Putamen (tissue), 1 donor: Measurements from ENCODE around the gene COL5A1.

Experiments used
- DNase-seq: peaks from one replicate; pipeline ENCODE4 v3.0.0-alpha.2; 2016; ENCODE audit warnings: low spot score

The COL5A1 gene

DNA sequence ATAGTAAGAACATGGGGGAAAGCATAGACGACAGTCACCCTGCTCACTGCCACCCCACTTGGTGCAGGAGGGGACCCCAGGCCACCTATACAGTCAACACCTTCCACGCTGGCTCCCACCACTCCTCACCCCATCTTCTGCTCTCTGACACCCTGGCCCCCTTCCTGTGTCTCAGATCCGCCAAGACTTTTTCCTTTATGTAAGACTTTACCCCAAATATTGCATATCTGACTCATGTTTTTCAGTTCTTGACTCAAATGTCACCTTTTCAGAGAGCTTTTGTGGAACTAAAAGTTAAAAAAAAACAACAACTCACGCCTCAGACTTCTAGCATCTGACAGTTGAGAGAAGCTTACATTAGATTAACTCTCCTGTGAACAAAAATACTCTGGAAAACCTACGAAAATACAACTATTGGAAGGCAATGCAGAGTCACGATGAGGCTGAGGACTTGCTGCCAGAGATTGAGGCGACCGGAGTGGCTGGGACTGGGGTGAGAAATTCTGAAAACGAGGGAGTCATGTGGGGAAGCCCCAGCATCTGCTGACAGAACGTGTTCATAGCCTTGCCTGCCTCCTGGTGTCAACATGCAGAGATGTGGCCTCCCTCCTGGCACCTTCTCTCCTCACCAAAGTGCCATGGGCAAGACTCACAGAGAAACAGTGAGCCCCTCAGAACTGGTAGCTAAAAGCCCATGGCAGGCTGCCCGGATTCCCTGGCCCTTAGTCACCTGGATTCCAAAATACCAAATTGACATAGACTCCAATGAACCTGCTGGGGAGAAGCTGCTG, 216.6 kb downstream of the COL5A1 start:
- DNase-seq: no peak

DNA sequence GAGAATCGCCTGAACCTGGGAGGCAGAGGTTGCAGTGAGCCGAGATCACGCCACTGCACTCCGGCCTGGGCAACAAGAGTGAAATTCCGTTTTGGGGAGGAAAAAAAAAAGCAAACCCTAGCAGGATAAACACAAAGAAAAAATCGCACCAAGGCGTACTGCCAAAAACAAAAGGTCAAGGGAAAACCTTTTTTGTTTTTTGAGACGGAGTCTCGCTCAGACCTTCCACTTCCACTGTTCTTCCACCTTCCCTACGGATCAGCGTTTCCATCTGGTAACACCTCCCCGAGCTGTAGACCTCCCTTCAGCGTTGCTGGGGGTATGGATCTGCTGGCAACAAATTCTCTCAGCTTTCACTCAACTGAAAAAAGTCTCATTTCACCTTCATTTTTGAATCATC, 218.9 kb downstream of the COL5A1 start:
- no peak for DNase-seq

DNA sequence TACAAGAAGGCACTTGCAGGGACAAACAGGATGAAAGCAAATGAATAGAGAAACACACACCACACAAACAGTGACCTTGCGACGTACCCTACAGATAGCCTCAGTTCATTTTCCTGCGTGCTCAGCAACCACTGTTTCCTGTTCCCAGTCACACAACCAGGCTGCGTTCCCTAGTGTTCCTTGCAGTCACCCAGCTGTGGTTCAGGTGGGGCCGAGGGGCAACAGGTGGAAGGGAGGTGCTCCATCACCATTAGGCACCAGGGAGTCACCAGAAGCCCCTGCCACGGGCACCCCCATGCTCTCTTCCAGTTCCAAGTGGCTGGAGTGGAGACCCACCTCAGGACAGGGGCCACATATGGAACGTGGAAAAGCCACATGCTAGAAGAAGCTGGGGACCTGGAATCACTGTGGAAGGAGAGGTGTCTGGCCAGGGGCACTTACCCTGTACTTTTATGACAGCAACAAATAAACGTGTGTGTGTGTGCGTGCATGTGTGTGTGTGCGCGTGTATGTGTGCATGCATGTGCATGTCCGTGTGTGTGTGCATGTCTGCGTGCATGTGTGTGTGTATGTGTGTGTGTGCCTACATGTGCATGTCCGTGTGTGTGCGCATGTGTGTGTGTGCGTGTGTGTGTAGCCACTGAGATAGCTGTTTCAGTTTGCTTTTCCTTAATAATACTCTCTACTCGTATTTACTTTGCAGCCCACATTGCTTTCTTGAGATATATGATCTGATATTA, 220.2 kb downstream of the COL5A1 start:
- no peak for DNase-seq

DNA sequence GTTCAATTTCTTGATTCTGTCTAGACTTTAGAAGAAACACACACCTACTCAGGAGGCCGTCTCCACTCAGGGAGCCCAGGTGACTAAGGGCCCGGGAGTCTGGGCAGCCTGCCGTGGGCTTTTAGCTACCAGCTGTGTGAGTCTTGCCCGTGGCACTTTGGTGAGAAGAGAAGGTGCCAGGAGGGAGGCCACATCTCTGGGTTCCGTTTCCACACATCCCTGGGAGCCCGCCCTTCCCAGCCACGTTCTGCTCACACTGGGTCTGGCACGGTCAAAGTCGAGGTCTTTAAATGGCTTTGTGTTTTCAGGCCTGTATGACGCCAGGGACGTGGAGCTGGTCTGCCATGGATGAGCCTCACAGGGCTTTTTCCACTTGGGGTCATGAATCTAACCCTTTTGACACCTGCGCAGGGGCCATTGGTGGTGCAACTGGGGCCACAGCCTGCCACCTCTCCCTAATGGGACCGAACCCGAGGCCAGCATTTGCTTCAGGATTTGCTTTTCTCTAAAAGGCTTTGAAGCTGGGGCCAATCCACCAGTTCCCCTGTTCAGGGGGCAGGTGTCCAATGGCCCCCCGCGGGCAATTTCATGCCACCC, 221.8 kb downstream of the COL5A1 start:
- no peak for DNase-seq

DNA sequence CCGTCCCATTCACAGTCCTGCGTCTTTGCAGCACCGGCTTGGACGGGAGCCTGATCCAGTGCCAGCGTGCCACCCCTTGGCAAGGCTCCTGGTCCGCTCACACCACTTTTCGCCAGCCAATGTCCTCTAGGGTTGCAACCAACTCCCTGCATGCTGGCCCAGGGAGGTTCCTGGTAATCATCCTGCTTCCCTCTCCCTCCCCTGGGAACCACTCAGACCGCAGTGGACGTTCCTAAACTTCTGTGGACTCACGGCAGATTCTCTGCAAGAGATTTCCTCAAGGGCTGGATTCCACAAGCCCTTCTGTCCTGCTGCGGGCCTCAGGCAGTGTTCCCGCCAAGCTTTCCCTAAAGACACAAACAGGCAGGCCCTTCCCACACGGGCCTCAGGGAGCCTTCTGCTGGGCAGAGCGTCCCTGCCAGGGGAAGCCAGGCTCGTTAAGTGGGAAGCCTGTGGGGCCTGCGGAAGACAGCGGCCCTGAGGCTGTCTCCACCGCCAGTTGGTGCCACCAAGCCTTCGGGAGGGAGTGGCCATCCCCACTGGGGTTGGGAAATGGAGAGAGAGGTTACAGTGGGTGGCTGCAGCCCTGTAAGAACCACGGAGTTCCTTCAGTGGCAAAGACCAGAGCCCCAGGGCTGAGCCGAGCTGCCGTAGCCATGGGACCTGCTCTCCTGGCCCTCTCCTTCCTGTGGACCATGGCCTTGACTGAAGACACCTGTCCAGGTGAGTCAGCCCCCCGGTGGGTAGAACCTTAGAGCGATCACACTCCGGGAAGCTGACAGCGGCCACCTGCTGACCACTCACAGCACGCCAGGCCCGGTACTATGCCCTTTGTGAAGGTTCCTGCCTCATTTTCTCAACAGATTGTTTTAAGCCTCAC, 222.6 kb downstream of the COL5A1 start:
- DNase-seq: no peak

DNA sequence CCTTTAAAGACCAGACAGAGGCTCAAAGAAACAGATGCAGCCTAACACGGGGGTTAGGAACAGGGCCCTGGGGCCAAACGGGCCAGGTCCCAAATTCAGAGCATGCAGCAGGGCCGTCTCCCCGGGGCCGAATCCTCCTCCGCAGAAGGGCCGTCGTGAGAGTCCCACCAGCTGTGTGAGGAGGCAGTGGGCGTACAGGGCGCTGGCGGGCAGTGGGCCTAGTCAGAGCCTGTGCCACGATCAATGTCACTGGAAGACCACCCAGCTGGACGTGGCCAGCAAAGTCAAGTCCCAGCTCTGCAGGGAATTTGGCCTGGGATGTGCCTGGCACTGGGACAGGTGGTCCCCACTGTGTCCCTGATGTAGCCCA, 223.2 kb downstream of the COL5A1 start:
- DNase-seq: no peak

DNA sequence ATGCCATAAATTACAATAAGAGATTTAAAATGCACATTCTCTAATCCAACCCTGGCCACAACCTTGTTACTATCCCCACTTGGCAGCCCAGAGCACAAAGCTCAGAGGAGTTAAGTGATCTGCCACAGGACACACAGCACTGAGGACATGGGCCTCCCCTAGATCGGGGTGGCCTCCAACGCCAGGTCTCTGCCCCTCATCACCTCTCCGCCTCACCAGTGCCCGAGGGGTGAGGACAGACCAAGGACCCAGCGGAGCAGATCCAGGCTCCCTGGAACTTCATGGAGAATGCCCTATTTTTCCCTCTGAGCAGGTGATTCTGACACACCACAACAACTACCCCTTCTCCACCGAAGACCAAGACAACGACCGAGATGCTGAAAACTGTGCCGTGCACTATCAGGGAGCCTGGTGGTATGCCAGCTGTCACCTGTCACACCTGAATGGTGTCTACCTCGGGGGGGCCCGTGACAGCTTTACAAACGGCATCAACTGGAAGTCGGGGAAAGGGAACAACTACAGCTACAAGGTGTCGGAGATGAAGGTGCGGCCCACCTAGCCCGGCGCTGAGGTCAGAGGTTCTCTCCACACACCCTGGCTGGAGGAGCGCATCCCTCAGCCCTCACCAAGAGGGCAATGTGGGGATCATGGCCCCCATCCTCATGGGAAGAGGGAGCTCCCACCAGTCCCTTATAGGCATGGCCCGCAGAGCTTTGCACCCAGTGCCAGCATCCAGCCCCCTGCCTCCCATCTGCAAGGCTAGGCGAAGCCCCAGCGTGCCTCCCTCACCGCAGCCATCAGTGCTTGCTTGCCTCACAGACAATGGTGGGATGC, 226.5 kb downstream of the COL5A1 start:
- DNase-seq: no peak

DNA sequence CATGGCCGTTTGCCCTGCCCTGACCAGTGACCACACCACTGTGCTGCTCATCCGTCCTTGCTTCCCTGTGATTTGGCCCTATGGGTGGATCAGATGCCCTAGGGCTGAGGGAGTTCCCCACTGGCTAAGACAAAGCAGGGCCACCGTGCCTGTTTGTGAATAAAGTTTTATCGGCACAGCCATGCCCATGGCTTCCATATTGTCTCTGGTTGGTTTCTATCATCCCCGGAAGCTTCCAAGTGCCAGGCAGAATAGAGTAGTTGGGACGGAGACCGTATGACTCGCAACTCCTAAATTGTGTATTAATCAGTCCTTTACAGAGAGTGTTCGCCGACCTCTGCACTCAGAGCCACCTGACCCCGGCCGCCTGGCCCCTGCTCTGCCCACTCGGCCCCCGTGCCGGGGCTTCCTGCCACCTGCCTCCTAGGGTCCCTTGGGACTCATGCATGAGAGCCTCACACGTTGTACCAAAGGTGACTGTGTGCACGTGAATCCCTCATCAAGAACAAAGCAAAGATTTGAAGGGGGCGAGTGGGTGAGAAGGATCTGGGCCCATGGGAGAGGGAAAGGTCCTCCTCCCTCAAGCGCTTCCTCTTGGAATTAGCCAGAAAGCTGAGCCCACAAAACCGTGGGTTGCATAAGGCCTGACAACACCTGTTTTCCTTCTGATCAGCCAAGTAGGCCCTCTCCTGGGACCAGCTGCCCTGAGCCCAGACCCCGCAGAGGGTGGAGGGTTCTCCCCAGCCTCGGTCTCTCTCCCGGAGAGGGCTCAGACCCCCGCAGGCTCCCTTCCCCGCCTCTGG, 227.3 kb downstream of the COL5A1 start:
- DNase-seq: no peak

DNA sequence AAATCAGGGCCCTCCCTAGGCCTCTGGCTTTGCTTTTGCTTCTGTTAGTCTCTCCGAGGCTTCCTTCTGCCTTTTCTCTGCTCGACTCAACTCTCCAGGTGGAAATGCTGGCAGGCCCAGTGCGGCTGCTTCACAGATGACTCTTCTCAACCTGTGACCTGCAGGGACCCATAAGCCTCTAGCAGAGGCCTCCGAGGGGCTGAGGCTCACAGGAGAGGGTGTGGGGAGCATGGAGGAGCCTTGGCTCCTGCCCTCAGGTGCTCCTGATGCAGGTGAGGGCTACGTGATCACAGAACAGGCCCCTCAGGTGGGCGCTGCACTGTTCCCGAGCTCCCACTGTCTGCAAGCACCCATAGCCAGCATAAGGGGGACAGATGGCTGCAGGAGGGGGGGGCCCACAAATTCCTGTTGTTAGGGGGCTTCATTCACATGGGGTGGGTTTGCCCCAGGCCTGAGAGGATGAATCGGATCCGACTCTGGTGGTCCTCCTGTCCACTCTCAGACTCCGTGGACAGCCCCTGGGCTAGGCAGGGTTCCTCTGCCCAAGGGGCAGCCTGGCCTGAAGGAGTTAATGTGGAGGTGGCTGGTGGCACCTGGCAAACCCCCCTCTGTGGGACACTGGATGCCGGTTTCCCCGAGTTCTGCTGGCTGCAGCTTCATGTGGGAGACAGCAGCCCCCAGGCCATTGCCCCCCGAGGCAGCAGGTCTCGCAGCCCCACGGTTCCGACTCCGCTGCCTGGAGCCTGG, 228.1 kb downstream of the COL5A1 start:
- no peak for DNase-seq

DNA sequence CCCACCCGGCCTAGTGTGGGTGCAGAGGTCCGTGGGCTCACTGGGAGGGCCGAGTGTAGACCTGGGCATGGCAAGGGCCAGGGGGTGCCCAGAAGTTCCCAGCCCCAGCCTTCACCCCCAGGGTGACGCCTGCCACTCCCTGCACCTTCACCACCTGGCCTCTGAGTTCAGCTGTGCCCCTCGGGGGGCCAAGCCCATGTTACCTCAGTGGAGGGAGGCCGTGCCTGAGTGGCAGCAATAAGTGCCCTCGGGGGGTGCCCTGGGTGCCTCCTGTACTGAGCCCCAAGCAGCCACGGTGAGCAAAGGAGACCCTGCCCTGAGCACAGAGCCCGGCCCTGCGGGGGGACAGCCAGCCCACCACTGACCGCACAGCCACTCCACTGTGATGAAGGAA, 228.7 kb downstream of the COL5A1 start:
- DNase-seq: no peak

DNA sequence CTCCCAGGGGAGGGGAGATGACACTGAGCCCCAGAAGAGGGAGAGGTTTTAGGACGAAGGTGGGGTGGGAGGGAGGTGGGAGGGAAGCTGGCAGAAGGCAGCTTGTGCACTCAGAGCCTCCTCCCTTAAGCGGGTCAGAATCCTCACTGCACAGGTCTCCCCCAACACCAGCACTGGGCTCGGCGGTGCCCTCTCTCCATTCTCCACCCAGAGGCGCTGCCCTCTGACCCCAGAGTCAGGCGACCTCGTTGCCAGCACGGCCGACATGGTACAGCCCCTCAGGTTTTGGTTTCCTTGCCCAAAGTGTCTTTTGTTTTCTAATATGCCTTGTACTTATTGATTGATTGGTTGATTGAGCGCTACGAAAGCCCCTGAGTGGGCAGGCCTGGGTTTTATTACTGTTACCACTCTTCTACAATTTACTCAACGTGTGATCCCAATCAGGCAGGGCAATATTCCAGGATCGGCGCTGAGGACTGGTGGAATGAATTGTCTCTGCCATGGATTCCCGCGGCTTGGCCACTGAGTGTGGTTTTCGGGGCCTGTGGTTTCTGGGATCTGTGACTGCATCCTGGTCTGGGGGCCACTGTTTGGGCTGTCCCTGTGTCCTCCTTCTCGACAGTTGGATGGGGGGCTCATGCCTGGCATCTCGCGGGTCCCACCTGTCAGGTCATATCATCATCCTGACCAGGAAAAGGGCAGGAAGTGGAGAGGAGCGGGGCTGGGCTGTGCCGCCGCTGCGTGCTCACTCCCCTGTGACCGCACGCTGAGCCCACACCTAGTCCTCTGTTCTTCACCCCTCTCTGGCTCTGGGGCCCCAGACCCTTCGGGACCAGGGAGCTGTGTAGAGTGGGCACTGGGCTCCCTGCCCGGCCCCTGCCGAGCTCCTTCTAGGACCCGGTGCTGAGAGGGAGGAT, 229.4 kb downstream of the COL5A1 start:
- DNase-seq: no peak

DNA sequence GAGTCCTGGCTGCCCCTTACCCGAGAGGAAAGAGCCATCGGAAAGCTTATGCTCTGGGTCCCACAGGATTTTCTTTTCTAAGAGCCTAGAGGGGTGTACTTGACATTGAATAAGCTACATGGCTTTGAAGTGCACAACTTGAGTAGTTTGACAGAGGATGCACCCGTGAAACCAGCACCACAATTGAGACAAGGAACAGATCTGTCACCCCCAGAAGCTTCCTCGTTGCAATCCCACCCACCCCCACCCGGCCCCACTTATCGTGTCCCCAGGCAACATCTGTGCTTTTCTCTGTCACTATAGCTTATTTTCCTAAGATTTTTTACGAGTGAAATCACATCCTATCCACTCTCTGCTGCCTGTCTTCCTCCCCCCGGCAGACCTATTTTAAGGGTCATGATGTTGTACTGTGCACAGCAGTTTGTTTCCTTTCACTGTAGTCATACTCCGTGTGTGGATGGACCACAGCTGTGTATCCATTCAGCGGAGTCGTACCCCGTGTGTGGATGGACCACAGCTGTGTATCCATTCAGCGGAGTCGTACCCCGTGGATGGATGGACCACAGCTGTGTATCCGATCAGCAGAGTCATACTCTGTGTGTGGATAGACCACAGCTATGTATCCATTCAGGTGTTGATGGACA, 230.2 kb downstream of the COL5A1 start:
- no peak for DNase-seq

DNA sequence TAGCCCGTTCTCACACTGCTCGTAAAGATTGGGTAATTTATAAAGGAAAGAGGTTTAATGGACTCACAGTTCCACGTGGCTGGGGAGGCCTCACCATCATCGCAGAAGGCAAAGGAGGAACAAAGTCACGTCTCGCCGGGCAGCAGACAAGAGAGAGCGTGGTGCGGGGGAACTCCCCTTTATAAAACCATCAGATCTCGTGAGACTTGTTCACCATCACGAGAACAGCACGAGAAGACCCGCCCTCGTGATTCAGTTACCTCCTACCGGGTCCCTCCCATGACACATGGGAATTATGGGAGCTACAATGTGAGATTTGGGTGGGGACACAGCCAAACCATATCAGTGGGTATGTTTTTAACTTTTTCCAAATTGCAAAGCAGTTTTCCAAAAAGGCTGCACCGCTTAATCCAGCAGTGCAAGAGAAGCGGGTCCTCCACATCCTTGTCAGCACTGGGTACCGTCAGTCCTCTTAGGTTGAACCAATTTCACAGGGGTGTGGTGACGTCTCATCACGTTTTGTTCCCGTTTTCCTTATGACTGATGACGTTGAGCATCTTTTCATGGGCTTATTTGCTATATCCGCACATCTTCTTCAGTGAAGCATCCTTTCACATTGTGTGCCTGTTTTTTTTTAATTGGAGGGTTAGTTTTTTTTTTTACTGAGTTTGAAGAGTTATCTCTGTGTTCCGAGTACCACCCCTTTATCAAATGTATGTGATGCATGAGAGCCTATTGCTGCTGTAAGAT, 231.1 kb downstream of the COL5A1 start:
- DNase-seq: no peak

DNA sequence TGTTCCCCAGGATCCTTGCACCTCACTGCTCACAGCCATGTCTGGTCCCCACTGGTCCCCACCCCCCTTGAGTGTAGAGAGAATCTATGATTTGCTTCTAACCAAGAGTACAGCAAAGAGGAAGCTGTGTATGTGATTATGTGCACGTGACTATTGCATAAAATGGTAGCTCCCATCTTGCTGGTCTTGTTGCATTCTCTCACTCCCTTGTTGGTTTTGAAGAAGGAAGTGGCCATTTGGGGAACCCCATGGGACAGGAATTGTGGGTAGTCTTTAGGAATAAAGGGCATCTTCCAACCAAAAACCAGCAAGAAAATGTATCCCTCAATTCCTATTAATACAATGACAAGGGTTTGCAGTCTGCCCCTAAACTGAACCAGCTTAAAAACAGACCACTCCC, 233.8 kb downstream of the COL5A1 start:
- DNase-seq: no peak

DNA sequence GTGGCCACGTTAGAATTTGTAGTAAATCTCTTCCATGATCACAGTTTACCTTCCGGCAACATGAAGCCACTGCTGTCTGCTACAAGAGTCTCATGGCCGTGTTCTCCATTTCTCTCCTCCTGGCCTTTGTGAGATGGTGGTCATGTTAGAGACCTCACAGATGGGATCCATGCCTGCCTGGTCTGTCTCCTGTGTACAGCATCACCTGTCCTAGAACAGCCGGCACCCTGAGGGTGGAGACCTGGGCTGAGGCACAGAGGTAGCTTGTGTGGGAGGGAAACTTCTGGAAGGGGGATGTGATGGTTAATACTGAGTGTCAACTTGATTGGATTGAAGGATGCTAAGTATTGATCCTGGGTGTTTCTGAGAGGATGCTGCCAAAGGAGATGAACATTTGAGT, 235.9 kb downstream of the COL5A1 start:
- DNase-seq: no peak

DNA sequence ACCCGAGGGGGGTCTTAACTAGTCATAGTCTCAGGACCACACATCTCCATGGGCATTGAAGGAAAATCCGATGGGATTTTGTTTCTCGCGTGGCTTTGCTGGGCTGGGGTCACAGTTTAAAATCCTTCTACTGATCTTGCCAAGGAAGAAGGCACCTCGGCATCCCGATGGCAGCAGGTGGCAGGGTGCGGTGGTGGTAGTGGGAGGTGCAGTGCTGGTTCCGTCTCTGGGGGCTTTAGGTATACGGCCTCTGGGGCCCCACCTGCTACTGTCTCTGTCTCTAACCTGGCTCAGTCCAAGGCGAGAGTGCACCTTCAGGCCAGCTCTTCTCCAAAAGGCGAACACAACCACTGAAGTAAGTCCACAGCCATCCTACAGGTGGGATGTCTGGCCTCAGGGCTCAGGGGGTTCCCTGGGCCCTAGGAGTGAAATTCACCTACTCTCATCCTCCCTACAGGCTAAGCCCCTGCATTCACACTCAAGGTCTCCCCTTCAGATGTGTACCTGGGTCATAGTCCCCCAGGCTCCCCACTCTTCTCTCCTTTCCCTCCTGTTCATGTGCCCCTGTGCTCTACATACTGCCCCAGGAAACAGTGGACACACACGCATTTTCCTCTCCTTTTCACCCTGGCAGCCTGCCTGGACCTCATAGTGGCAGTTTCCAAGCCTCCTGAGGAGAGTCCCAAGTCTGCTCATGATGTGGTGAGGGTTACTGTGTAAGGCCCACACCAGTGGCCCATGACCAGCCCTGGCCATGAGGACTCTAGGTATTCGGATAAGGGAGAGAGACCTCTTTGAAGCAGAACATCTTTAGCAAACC, 238.3 kb downstream of the COL5A1 start:
- no peak for DNase-seq
